GM18951 (cell line): Measurements from ENCODE around the gene CD300LB.
"Not testable (repeated sequence)": the region's sequence is repeated elsewhere in the genome, so short reads cannot be mapped to it uniquely, and the experiment has no call there.

ENCODE experiments used
- POLR2A ChIP-seq: IDR thresholded peaks from 4 replicates; pipeline ENCODE4 v1.6.1; 2011; ENCODE audit warnings: mild to moderate bottlenecking; ENCODE audit not compliant: insufficient read length, insufficient read depth; ENCODE audit errors: extremely low read depth
- in situ Hi-C: fragments of 300-500 bp; cut with MboI; formaldehyde crosslinking; loops from one replicate; pipeline ENCODE4 v1.12.0; 2022; ENCODE audit warnings: low sequenced_read_pairs, mixed read lengths, inconsistent platforms; ENCODE audit not compliant: unreplicated experiment

CD300LB gene

GRCh38 chr17:74563358-74563757 is 32.1 kb upstream of the CD300LB start:
- in situ Hi-C loops: no loop called here
- no peak for TF ChIP-seq POLR2A

GRCh38 chr17:74561586-74561985 is 30.3 kb upstream of the CD300LB start:
- in situ Hi-C loops: no loop called here
- no peak for TF ChIP-seq POLR2A

- no peak for TF ChIP-seq POLR2A
- in situ Hi-C loops: no loop called here
These were observed 27.7 kb upstream of the CD300LB start for GRCh38 chr17:74558882-74559519.

GRCh38 chr17:74558402-74558801 is 27.1 kb upstream of the CD300LB start:
- in situ Hi-C loops: not testable (repeated sequence)

- in situ Hi-C loops: no loop called here
- TF ChIP-seq POLR2A: no peak
These were observed 24.2 kb upstream of the CD300LB start for GRCh38 chr17:74555427-74555940.

GRCh38 chr17:74554909-74555308 is 23.6 kb upstream of the CD300LB start:
- TF ChIP-seq POLR2A: no peak

GRCh38 chr17:74552037-74552436 is 20.8 kb upstream of the CD300LB start:
- TF ChIP-seq POLR2A: no peak
- in situ Hi-C loops: no loop called here

More at GRCh38 chr17:74554909-74555308, 23.6 kb upstream of the CD300LB start:
- in situ Hi-C loops: no loop called here

- no peak for TF ChIP-seq POLR2A
- in situ Hi-C loops: no loop called here
These were observed 19.3 kb upstream of the CD300LB start for GRCh38 chr17:74550602-74551001.

GRCh38 chr17:74549343-74549742 is 18.1 kb upstream of the CD300LB start:
- no peak for TF ChIP-seq POLR2A
- in situ Hi-C loops: no loop called here

GRCh38 chr17:74547736-74548135 is 16.5 kb upstream of the CD300LB start:
- no peak for TF ChIP-seq POLR2A
- in situ Hi-C loops: no loop called here

GRCh38 chr17:74547264-74547663 is 16.0 kb upstream of the CD300LB start:
- TF ChIP-seq POLR2A: no peak
- in situ Hi-C loops: no loop called here

- in situ Hi-C loops: no loop called here
- TF ChIP-seq POLR2A: no peak
These were observed 15.3 kb upstream of the CD300LB start for GRCh38 chr17:74546586-74546985.

GRCh38 chr17:74545843-74546230 is 14.6 kb upstream of the CD300LB start, which contains the start of gene CD300C:
TSS of gene CD300C (minus strand) at chr17:74546115. CDS start at chr17:74545782, 333 bp downstream.
- TF ChIP-seq POLR2A: no peak
- in situ Hi-C loops: no loop called here

GRCh38 chr17:74544991-74545842 is 13.9 kb upstream of the CD300LB start:
- no peak for TF ChIP-seq POLR2A
- in situ Hi-C loops: no loop called here
